DOHH2 (cell line): Measurements from ENCODE around the gene OSBPL3.

Experiments used
- H3F3A ChIP-seq: fragments of 200-600 bp; sonication (generic), shearing (Covaris generic); 2 replicates; pipeline ENCODE4 v1.6.0; 2016; ENCODE audit warnings: antibody characterized with exemption, mild to moderate bottlenecking; ENCODE audit not compliant: control insufficient read depth, insufficient read depth
- H3K27ac ChIP-seq: fragments of 200-600 bp; sonication (generic); 2 replicates; pipeline ENCODE4 v1.5.1; 2014; ENCODE audit warnings: low read depth, mild to moderate bottlenecking, low read length, moderate library complexity
- H3K27me3 ChIP-seq: fragments of 200-600 bp; sonication (generic); 2 replicates; pipeline ENCODE4 v1.6.1; 2014; ENCODE audit warnings: mild to moderate bottlenecking, low read length, mixed read lengths; ENCODE audit not compliant: control insufficient read depth
- H3K36me3 ChIP-seq: fragments of 200-600 bp; sonication (generic); 2 replicates; pipeline ENCODE4 v1.6.1; 2014; ENCODE audit warnings: mild to moderate bottlenecking, low read length, moderate library complexity, mixed read lengths; ENCODE audit not compliant: control insufficient read depth
- H3K4me1 ChIP-seq: fragments of 200-600 bp; sonication (generic); 2 replicates; pipeline ENCODE4 v1.6.1; 2014; ENCODE audit warnings: mild to moderate bottlenecking, low read length, mixed read lengths; ENCODE audit not compliant: control insufficient read depth
- H3K4me2 ChIP-seq: fragments of 200-600 bp; sonication (generic); 2 replicates; pipeline ENCODE4 v1.6.0; 2014; ENCODE audit warnings: mild to moderate bottlenecking, low read length, moderate library complexity
- H3K4me3 ChIP-seq: fragments of 200-600 bp; sonication (generic); 2 replicates; pipeline ENCODE4 v1.5.1; 2014; ENCODE audit warnings: mild to moderate bottlenecking, low read length, mixed read lengths
- H3K79me2 ChIP-seq: fragments of 200-600 bp; sonication (generic); 2 replicates; pipeline ENCODE4 v1.6.1; 2014; ENCODE audit warnings: mild to moderate bottlenecking, low read length, mixed read lengths; ENCODE audit not compliant: control insufficient read depth
- H3K9me2 ChIP-seq: fragments of 200-600 bp; sonication (generic); replicated peaks from 2 replicates; pipeline ENCODE4 v1.6.1; 2014; ENCODE audit warnings: mild to moderate bottlenecking, low read length, mixed read lengths; ENCODE audit not compliant: control insufficient read depth
- H3K9me3 ChIP-seq: fragments of 200-600 bp; sonication (generic); 2 replicates; pipeline ENCODE4 v1.6.1; 2014; ENCODE audit warnings: antibody characterized with exemption, low read length, mixed read lengths; ENCODE audit not compliant: control insufficient read depth, insufficient read depth
- H4K20me1 ChIP-seq: fragments of 200-600 bp; sonication (generic); 2 replicates; pipeline ENCODE4 v1.6.0; 2014; ENCODE audit warnings: low read depth, mild to moderate bottlenecking, antibody characterized with exemption, low read length, moderate library complexity; ENCODE audit not compliant: control insufficient read depth, insufficient read depth
- CTCF ChIP-seq: fragments of 200-600 bp; sonication (generic); IDR thresholded peaks from one replicate; pipeline ENCODE4 v1.5.1; 2014; ENCODE audit warnings: antibody characterized with exemption, mild to moderate bottlenecking, low read depth, low read length; ENCODE audit not compliant: poor library complexity, severe bottlenecking
- EZH2phosphoT487 ChIP-seq: fragments of 200-600 bp; sonication (generic); IDR thresholded peaks from 2 replicates; pipeline ENCODE4 v1.6.1; 2017; ENCODE audit warnings: borderline replicate concordance, mild to moderate bottlenecking, antibody characterized with exemption, low read length, moderate library complexity, mixed read lengths

Gene OSBPL3

GRCh38 chr7:24784277-24784676 lies 195.7 kb downstream of the OSBPL3 start:
- H3K4me2 ChIP-seq: no peak overlapping the region
- TF ChIP-seq CTCF: no peak
- TF ChIP-seq EZH2phosphoT487: no peak
- no peaks in the 10 kb centered on the region for H3K9me2 ChIP-seq
- no peaks in the 10 kb centered on the region for H3K4me1 ChIP-seq
- no peak overlapping the region for H3K4me3 ChIP-seq
- no peaks in the 10 kb centered on the region for H3F3A ChIP-seq
- H3K27me3 ChIP-seq: no peaks in the 10 kb centered on the region
- H3K9me3 ChIP-seq: no peaks in the 10 kb centered on the region
- H3K79me2 ChIP-seq: no peaks in the 10 kb centered on the region
- no peaks in the 10 kb centered on the region for H4K20me1 ChIP-seq
- peaks cover 3% of the 10 kb centered on the region; the same call in 1 of the 2 replicates for H3K36me3 ChIP-seq
- H3K27ac ChIP-seq: no peak overlapping the region

- H3K79me2 ChIP-seq: no peaks in the 10 kb centered on the region
- no peak overlapping the region for H3K4me2 ChIP-seq
- TF ChIP-seq EZH2phosphoT487 (no peak), CTCF (no peak)
- H3K27me3 ChIP-seq: no peaks in the 10 kb centered on the region
- no peaks in the 10 kb centered on the region for H4K20me1 ChIP-seq
- H3K9me2 ChIP-seq: no peaks in the 10 kb centered on the region
- H3K4me1 ChIP-seq: no peaks in the 10 kb centered on the region
- H3K36me3 ChIP-seq: peaks cover 3% of the 10 kb centered on the region; the same call in 1 of the 2 replicates
- no peak overlapping the region for H3K27ac ChIP-seq
- H3K4me3 ChIP-seq: no peak overlapping the region
- H3F3A ChIP-seq: no peaks in the 10 kb centered on the region
- H3K9me3 ChIP-seq: no peaks in the 10 kb centered on the region
Observed at GRCh38 chr7:24783698-24784097, 196.3 kb downstream of the OSBPL3 start.

- Histone ChIP-seq H4K20me1 (no peaks in the 10 kb centered on the region), H3K36me3 (peaks cover 3% of the 10 kb centered on the region; the same call in 1 of the 2 replicates), H3K27me3 (no peaks in the 10 kb centered on the region), H3F3A (no peaks in the 10 kb centered on the region), H3K4me2 (no peak overlapping the region), H3K27ac (no peak overlapping the region), H3K9me2 (no peaks in the 10 kb centered on the region), H3K79me2 (no peaks in the 10 kb centered on the region), H3K9me3 (no peaks in the 10 kb centered on the region), H3K4me3 (no peak overlapping the region), H3K4me1 (no peaks in the 10 kb centered on the region)
- TF ChIP-seq EZH2phosphoT487: no peak
- no peak for TF ChIP-seq CTCF
Observed at GRCh38 chr7:24781106-24781505, 198.9 kb downstream of the OSBPL3 start.

- peaks cover 3% of the 10 kb centered on the region; the same call in 1 of the 2 replicates for H3K36me3 ChIP-seq
- TF ChIP-seq EZH2phosphoT487 (no peak), CTCF (no peak)
- no peaks in the 10 kb centered on the region for H3F3A ChIP-seq
- H3K4me3 ChIP-seq: no peak overlapping the region
- no peak overlapping the region for H3K27ac ChIP-seq
- no peaks in the 10 kb centered on the region for H3K9me3 ChIP-seq
- H3K4me2 ChIP-seq: no peak overlapping the region
- no peaks in the 10 kb centered on the region for H3K9me2 ChIP-seq
- no peaks in the 10 kb centered on the region for H3K79me2 ChIP-seq
- H4K20me1 ChIP-seq: no peaks in the 10 kb centered on the region
- H3K4me1 ChIP-seq: no peaks in the 10 kb centered on the region
- no peaks in the 10 kb centered on the region for H3K27me3 ChIP-seq
Observed at GRCh38 chr7:24779283-24779655, 200.7 kb downstream of the OSBPL3 start.
